GM19043 (cell line): ENCODE data around the gene FMN1.
"Not testable (repeated sequence)": the region's sequence is repeated elsewhere in the genome, so short reads cannot be mapped to it uniquely, and the experiment has no call there.

Experiments used
- ATAC-seq: cut with Tn5 transposase; IDR thresholded peaks from one replicate; pipeline ENCODE4 v1.9.1; 2021; ENCODE audit warnings: low read depth; ENCODE audit not compliant: unreplicated experiment

The FMN1 gene

DNA sequence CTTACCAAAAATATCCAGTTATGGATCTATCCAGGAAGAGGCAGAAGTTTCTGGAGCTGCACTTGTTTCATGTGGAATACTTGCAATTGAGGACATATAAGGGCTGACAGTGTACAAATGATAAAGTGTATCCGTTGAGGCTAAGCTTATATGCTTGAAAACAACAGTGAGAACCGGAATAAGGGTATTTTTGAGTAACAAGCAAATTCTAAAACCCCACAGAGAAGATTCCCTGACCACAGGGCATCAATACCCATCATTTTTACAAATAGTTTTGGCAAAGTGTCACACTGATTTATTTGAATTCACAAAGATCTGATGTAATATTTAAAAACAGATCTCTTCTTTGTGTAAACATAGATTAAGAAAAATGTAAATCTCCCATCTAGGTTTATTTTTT is 208.4 kb downstream of the FMN1 start:
- no peak for ATAC-seq

DNA sequence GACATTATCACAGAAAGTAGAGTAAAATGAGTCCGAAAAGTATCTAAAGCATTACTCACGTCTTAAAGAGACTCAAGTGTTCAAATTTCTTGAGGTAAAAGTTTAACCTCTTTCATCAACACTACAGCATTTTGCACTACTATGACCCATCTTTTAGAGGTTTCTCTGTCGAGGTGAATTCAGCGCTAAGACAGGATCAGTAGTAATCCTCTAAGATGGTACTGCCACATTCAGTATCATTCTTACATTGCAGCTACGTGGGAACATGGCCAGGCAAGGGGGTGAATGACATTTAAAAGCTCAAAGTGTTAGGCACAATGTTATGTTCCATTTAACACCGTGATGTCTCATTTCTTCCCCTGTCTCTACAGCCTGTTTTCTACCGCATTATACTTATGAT is 210.8 kb downstream of the FMN1 start:
- ATAC-seq: no peak

- ATAC-seq: no peak
These were observed 212.5 kb downstream of the FMN1 start for GRCh38 chr15:32982001-32982400.

- no peak for ATAC-seq
These were observed 213.0 kb downstream of the FMN1 start for GRCh38 chr15:32981536-32981935.

DNA sequence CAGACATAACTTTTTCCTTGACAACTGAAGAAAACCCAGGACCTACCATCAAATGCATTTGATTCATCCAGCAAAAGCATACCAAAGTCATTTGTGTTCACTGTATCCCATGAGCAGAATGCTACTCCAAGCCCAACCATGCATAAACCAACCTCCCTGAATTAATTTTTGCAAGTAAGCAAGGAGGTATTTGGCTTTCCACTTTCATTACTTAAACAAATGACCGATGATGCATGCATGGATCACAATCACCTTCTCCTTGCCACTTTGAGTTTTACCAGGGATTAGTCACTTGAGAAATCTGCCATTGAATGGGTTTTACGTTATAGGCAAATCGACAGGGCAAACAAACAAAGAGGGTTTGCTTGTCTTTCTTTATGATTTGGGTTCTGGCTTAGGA is 214.8 kb downstream of the FMN1 start:
- no peak for ATAC-seq

- ATAC-seq: no peak
These were observed 217.0 kb downstream of the FMN1 start for GRCh38 chr15:32977506-32977905.

DNA sequence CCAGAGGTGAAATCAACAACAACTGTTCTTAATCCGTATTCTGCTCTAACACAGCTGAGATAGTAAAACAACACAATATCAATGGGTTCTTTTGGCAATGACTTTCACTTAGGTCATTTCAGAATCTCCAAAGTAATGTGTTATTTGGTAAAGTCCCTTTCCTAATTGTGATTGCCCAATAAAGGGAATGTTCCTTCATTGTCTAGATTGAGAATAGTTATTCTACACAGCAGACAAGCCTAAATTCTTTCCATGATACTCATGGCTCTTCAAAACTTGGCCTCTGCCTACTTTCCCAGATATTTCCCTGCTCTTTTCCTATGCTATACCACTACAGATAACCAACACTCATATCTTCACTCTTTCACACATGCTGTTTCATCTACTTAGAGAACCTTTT is 219.8 kb downstream of the FMN1 start:
- no peak for ATAC-seq

GRCh38 chr15:32972686-32973085 is 221.8 kb downstream of the FMN1 start:
- ATAC-seq: no peak

- no peak for ATAC-seq
These were observed 223.7 kb downstream of the FMN1 start for GRCh38 chr15:32970847-32971246.

GRCh38 chr15:32967521-32967920 is 227.0 kb downstream of the FMN1 start:
- no peak for ATAC-seq

- no peak for ATAC-seq
These were observed 228.0 kb downstream of the FMN1 start for GRCh38 chr15:32966512-32966911.

DNA sequence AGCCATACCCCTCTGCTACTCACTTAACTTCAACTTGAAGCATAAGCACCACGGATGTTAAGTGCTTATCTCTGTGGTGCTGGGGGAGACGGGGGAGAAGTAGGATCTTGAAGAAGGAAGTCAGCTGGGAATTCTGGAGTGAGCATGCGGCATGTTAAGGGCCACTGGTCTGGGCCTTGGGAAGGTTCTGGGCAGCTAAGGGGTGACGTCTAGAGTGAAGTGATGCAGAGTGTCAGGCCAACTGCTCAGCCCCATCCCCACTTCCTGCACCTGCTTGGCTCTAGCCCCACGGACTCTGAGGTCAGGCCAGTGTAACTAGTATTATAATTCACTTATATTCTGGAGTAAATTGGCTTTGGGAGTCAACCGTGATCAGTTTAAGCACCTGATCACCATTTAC is 228.6 kb downstream of the FMN1 start:
- no peak for ATAC-seq

GRCh38 chr15:32959077-32959476 is 235.4 kb downstream of the FMN1 start:
- no peak for ATAC-seq

GRCh38 chr15:32957219-32957618 is 237.3 kb downstream of the FMN1 start:
- ATAC-seq: no peak

DNA sequence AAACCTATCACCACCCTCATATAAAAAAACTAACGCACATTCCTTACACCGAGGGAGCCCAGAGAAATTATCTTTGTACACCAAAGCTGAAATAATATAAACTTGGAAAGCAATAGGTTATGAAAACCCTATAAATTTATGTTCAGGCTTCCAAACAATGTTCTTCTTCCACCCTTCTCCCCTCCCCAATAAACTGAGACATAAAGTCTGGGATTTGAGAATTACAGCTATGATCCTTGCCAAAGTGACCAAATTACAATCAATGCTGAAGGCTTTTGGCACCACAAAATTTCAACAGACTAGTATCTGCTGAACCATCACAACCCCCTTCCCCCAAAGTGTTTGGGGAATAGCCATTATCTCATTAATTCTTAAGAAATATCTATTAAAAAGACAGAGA is 237.8 kb downstream of the FMN1 start:
- ATAC-seq: no peak

DNA sequence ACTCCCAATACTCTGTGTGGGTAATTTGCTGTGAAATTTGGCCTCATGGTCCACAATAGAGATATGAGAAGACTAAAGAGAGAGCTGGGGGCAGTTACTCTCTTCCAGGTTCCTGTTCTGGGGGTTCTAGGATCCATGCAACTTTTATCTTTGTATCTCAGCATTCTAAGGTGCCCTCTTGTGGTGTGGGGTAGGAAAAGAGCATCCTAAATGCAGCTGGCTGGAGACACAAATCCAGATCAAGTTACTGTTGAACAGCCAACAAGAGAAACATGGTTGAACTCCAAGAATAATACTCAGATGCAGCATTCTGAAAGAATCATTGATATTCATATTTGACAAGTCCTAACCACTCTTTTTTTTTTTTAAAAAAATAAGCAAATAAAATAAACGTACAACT is 238.5 kb downstream of the FMN1 start:
- no peak for ATAC-seq

GRCh38 chr15:32953533-32953910 is 241.0 kb downstream of the FMN1 start:
- no peak for ATAC-seq

- ATAC-seq: no peak
These were observed 241.5 kb downstream of the FMN1 start for GRCh38 chr15:32952901-32953532.

DNA sequence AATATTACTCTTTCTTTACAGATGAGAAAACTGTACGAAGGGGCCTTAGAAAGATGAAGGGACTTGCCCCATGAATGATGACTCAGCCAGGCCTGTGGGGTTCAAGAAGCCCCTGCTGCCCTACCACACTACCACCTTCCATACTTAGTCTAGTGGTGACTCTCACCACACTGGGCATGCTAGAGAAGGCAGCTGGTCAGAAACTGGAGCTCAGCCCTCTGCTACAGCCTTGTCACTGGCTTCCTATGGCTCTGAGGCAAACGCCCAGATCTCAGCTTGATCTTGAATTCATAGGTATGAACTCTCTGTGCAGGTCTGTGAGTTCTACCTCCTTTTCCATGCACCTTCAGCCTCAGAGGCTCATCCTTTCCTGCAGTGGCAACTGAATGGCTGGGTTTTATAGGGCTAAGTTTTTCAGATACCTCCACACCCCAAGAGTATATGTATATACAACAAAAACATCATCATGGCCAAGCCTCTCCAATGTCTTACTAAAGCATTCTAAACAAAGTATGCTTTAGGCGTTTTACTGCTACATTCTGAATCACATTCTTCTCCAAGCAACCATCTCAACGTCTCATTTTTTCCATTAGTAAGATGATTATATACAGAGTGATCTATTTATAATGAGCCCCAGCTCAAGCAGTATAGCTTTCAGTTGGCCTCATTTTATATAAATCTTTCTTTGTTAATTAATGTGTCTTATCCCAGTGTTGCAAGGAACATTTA is 242.6 kb downstream of the FMN1 start:
- ATAC-seq: no peak

DNA sequence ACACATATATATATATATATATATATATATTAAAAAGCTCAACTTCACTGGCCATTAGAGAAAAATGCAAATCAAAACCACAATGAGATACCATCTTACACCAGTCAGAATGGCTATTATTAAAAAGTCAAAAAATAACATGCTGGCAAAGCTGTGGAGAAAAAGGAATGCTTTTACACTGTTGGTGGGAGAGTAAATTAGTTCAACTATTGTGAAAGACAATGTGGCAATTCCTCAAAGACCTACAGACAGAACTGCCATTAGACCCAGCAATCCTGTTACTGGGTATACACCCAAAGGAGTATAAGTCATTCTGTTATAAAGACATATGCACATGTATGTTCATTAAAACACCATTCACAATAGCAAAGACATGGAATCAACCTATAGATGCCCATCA is 244.5 kb downstream of the FMN1 start:
- not testable (repeated sequence) for ATAC-seq

- no peak for ATAC-seq
These were observed 248.3 kb downstream of the FMN1 start for GRCh38 chr15:32946210-32946609.

- ATAC-seq: no peak
These were observed 250.1 kb downstream of the FMN1 start for GRCh38 chr15:32944431-32944830.
